ENCODE measurements around the gene ME3.

The ME3 gene

DNA sequence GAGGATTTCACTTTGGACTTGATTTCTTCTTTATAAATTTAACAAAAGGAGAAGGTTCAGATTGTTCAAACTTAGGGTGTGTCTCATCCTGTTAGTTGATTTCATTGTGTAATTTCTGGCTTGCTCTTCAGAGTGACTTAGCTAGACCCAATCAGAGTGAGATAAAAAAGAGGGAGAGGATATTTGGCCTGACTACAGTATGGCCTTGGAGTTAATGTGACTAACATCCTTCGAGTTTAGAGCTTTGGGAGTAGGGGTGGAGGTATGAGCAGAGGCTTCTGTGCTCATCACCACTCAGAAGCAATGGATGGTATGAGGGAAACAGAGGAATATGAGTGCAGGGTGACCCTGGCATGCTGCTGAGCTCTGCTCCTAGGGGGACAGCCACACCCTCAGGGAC is 114.2 kb downstream of the ME3 start:
- ChIA-PET CTCF (interaction anchor here (1.5 kb wide), 1 partner anchor 50 kb away, joined by 5 read pairs; no protein-coding TSS in a partner anchor), POLR2A (no interaction called here)
- DNase-seq = no peak
- 100% methylated on average over 1 of the region's 1 CpG for WGBS (ENCODE audit: insufficient coverage)
- Histone ChIP-seq H3K36me3 (ENCODE audit: control insufficient read depth in 4 of 4, insufficient read depth in 4 of 4, low read length in 3 of 4) (peaks cover 0 to 32% (median 6%) of the 10 kb centered on the region in 4 experiments), H3K9me3 (ENCODE audit: control extremely low read depth in 1 of 5, control insufficient read depth in 4 of 5, insufficient read depth in 2 of 5, low read depth in 1 of 5, low read length in 4 of 5) (peaks cover 0 to 21% (median 4%) of the 10 kb centered on the region in 5 experiments), H3K27me3 (replicated peaks in 2 of 5; ENCODE audit: control insufficient read depth in 4 of 5, insufficient read depth in 5 of 5, low read length in 4 of 5) (no peaks in the 10 kb centered on the region), H3K4me1 (ENCODE audit: control extremely low read depth in 1 of 4, control insufficient read depth in 4 of 4, insufficient read depth in 4 of 4, low read length in 3 of 4) (no peaks in the 10 kb centered on the region), H3K27ac (ENCODE audit: insufficient read depth in 1 of 2, low read depth in 1 of 2, low read length in 2 of 2, poor library complexity in 1 of 2, severe bottlenecking in 2 of 2) (no peak overlapping the region), H3K4me3 (ENCODE audit: control insufficient read depth in 1 of 7, extremely low read depth in 1 of 7, insufficient read depth in 4 of 7, low read depth in 2 of 7, low read length in 6 of 7) (no peak overlapping the region)

DNA sequence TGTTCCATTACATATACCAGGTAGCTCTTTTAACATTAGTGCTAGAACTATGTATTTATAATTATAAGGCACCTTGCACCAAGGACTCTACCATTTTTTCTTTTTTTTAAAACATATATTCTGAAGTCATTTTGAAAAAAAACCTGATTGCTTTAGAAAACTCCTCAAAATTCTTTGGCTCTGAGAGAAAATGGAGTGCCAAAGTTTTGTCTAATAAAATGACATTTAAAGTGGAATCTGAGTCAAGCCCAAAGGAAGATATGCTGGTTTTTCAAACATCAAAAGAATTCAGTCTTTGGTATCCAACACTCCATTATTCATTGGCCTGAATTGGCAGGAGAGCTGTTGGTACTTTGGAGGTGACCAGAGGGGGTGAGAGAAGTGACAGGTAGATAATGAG is 116.5 kb downstream of the ME3 start:
- Histone ChIP-seq H3K27me3 (replicated peaks in 2 of 5; ENCODE audit: control insufficient read depth in 4 of 5, insufficient read depth in 5 of 5, low read length in 4 of 5) (no peaks in the 10 kb centered on the region), H3K36me3 (ENCODE audit: control insufficient read depth in 4 of 4, insufficient read depth in 4 of 4, low read length in 3 of 4) (peaks cover 0 to 38% (median 6%) of the 10 kb centered on the region in 4 experiments), H3K9me3 (ENCODE audit: control extremely low read depth in 1 of 5, control insufficient read depth in 4 of 5, insufficient read depth in 2 of 5, low read depth in 1 of 5, low read length in 4 of 5) (peaks cover 0 to under 1% (median 0%) of the 10 kb centered on the region in 5 experiments), H3K27ac (ENCODE audit: insufficient read depth in 1 of 2, low read depth in 1 of 2, low read length in 2 of 2, poor library complexity in 1 of 2, severe bottlenecking in 2 of 2) (no peak overlapping the region), H3K4me3 (ENCODE audit: control insufficient read depth in 1 of 7, extremely low read depth in 1 of 7, insufficient read depth in 4 of 7, low read depth in 2 of 7, low read length in 6 of 7) (no peak overlapping the region), H3K4me1 (ENCODE audit: control extremely low read depth in 1 of 4, control insufficient read depth in 4 of 4, insufficient read depth in 4 of 4, low read length in 3 of 4) (peaks cover 0 to 15% (median 5%) of the 10 kb centered on the region in 4 experiments)
- no peak for DNase-seq
- ChIA-PET CTCF (interaction anchor here (0.7 kb wide), 1 partner anchor 43 kb away, joined by 3 read pairs; no protein-coding TSS in a partner anchor), POLR2A (interaction anchor here (0.7 kb wide), 1 partner anchor 1062 kb away, joined by 3 read pairs; no protein-coding TSS in a partner anchor)

GRCh38 chr11:86555401-86555800 is 117.0 kb downstream of the ME3 start:
- Histone ChIP-seq H3K27ac (ENCODE audit: insufficient read depth in 1 of 2, low read depth in 1 of 2, low read length in 2 of 2, poor library complexity in 1 of 2, severe bottlenecking in 2 of 2) (no peak overlapping the region), H3K4me1 (ENCODE audit: control extremely low read depth in 1 of 4, control insufficient read depth in 4 of 4, insufficient read depth in 4 of 4, low read length in 3 of 4) (peaks cover 0 to 15% (median 5%) of the 10 kb centered on the region in 4 experiments), H3K4me3 (ENCODE audit: control insufficient read depth in 1 of 7, extremely low read depth in 1 of 7, insufficient read depth in 4 of 7, low read depth in 2 of 7, low read length in 6 of 7) (no peak overlapping the region), H3K9me3 (ENCODE audit: control extremely low read depth in 1 of 5, control insufficient read depth in 4 of 5, insufficient read depth in 2 of 5, low read depth in 1 of 5, low read length in 4 of 5) (no peaks in the 10 kb centered on the region), H3K27me3 (replicated peaks in 2 of 5; ENCODE audit: control insufficient read depth in 4 of 5, insufficient read depth in 5 of 5, low read length in 4 of 5) (no peaks in the 10 kb centered on the region), H3K36me3 (ENCODE audit: control insufficient read depth in 4 of 4, insufficient read depth in 4 of 4, low read length in 3 of 4) (peaks cover 0 to 38% (median 6%) of the 10 kb centered on the region in 4 experiments)
- ChIA-PET POLR2A (interaction anchor here (0.7 kb wide), 1 partner anchor 1061 kb away, joined by 3 read pairs; no protein-coding TSS in a partner anchor), CTCF (interaction anchor here (0.7 kb wide), 1 partner anchor 43 kb away, joined by 3 read pairs; no protein-coding TSS in a partner anchor)
- no peak for DNase-seq
- 100% methylated on average over 3 of the region's 5 CpGs for WGBS (ENCODE audit: insufficient coverage)

GRCh38 chr11:86553265-86553664 is 119.2 kb downstream of the ME3 start:
- H3K9me3 ChIP-seq (ENCODE audit: control extremely low read depth in 1 of 5, control insufficient read depth in 4 of 5, insufficient read depth in 2 of 5, low read depth in 1 of 5, low read length in 4 of 5) = no peaks in the 10 kb centered on the region
- CTCF ChIA-PET = interaction anchor here (0.6 kb wide), 1 partner anchor 87 kb away, joined by 3 read pairs; no protein-coding TSS in a partner anchor
- no peaks in the 10 kb centered on the region for H3K27me3 ChIP-seq (replicated peaks in 2 of 5; ENCODE audit: control insufficient read depth in 4 of 5, insufficient read depth in 5 of 5, low read length in 4 of 5)
- WGBS (ENCODE audit: insufficient coverage) = 100% methylated on average over 2 of the region's 4 CpGs
- no peak overlapping the region for H3K27ac ChIP-seq (ENCODE audit: insufficient read depth in 1 of 2, low read depth in 1 of 2, low read length in 2 of 2, poor library complexity in 1 of 2, severe bottlenecking in 2 of 2)
- H3K36me3 ChIP-seq (ENCODE audit: control insufficient read depth in 4 of 4, insufficient read depth in 4 of 4, low read length in 3 of 4) = peaks cover 0 to 35% (median 3%) of the 10 kb centered on the region in 4 experiments
- no peak for DNase-seq
- peaks cover 0 to 15% (median 5%) of the 10 kb centered on the region in 4 experiments for H3K4me1 ChIP-seq (ENCODE audit: control extremely low read depth in 1 of 4, control insufficient read depth in 4 of 4, insufficient read depth in 4 of 4, low read length in 3 of 4)
- POLR2A ChIA-PET = no interaction called here
- H3K4me3 ChIP-seq (ENCODE audit: control insufficient read depth in 1 of 7, extremely low read depth in 1 of 7, insufficient read depth in 4 of 7, low read depth in 2 of 7, low read length in 6 of 7) = no peak overlapping the region

GRCh38 chr11:86551288-86552092 is 120.9 kb downstream of the ME3 start:
- DNase-seq = peak; percentile 17 to 70 (median 53)
- WGBS (ENCODE audit: insufficient coverage) = 100% methylated on average over 1 of the region's 4 CpGs
- Histone ChIP-seq H3K36me3 (ENCODE audit: control insufficient read depth in 4 of 4, insufficient read depth in 4 of 4, low read length in 3 of 4) (peaks cover 0 to 26% (median 2%) of the 10 kb centered on the region in 4 experiments), H3K27ac (ENCODE audit: insufficient read depth in 1 of 2, low read depth in 1 of 2, low read length in 2 of 2, poor library complexity in 1 of 2, severe bottlenecking in 2 of 2) (no peak overlapping the region), H3K4me3 (ENCODE audit: control insufficient read depth in 1 of 7, extremely low read depth in 1 of 7, insufficient read depth in 4 of 7, low read depth in 2 of 7, low read length in 6 of 7) (peak overlapping the region in 2 of 7 experiments; percentile 10 to 40), H3K27me3 (replicated peaks in 2 of 5; ENCODE audit: control insufficient read depth in 4 of 5, insufficient read depth in 5 of 5, low read length in 4 of 5) (no peaks in the 10 kb centered on the region), H3K9me3 (ENCODE audit: control extremely low read depth in 1 of 5, control insufficient read depth in 4 of 5, insufficient read depth in 2 of 5, low read depth in 1 of 5, low read length in 4 of 5) (no peaks in the 10 kb centered on the region), H3K4me1 (ENCODE audit: control extremely low read depth in 1 of 4, control insufficient read depth in 4 of 4, insufficient read depth in 4 of 4, low read length in 3 of 4) (peaks cover 0 to 15% (median 5%) of the 10 kb centered on the region in 4 experiments)
- CTCF ChIA-PET = interaction anchor here (1.1 to 2.1 kb wide), 2 partner anchors 14 to 57 kb away, joined by 3 to 9 read pairs; no protein-coding TSS in a partner anchor
- POLR2A ChIA-PET = no interaction called here

DNA sequence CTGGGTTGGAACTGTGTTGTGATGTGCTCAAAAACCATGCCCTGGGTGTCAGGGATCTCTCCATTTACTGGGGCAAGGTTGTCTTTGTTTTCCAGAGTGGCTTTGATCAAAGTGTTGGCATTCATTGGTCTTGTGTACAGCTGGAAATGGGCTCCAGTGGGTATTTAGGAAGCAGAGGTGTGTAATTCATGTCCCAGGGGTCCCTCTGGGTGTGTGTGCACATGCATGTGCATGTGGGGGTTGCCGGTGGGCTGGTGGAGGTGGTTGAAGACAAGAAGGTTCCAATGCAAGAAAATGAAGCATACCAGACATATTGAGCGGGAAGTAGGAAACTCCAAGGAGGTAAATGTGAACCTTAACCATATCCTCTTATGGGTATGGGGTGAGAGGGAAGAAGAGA is 121.7 kb downstream of the ME3 start:
- peaks cover 0 to 23% (median 2%) of the 10 kb centered on the region in 4 experiments for H3K36me3 ChIP-seq (ENCODE audit: control insufficient read depth in 4 of 4, insufficient read depth in 4 of 4, low read length in 3 of 4)
- H3K4me3 ChIP-seq (ENCODE audit: control insufficient read depth in 1 of 7, extremely low read depth in 1 of 7, insufficient read depth in 4 of 7, low read depth in 2 of 7, low read length in 6 of 7) = no peak overlapping the region
- H3K9me3 ChIP-seq (ENCODE audit: control extremely low read depth in 1 of 5, control insufficient read depth in 4 of 5, insufficient read depth in 2 of 5, low read depth in 1 of 5, low read length in 4 of 5) = no peaks in the 10 kb centered on the region
- DNase-seq = no peak
- ChIA-PET POLR2A (no interaction called here), CTCF (interaction anchor here (1.1 to 2.1 kb wide), 2 partner anchors 14 to 58 kb away, joined by 3 to 9 read pairs; no protein-coding TSS in a partner anchor)
- 100% methylated on average over 2 of the region's 2 CpGs for WGBS (ENCODE audit: insufficient coverage)
- H3K27me3 ChIP-seq (replicated peaks in 2 of 5; ENCODE audit: control insufficient read depth in 4 of 5, insufficient read depth in 5 of 5, low read length in 4 of 5) = no peaks in the 10 kb centered on the region
- H3K27ac ChIP-seq (ENCODE audit: insufficient read depth in 1 of 2, low read depth in 1 of 2, low read length in 2 of 2, poor library complexity in 1 of 2, severe bottlenecking in 2 of 2) = no peak overlapping the region
- peaks cover 0 to 15% (median 5%) of the 10 kb centered on the region in 4 experiments for H3K4me1 ChIP-seq (ENCODE audit: control extremely low read depth in 1 of 4, control insufficient read depth in 4 of 4, insufficient read depth in 4 of 4, low read length in 3 of 4)

All from common myeloid progenitor, CD34-positive (primary cell).